AG04450 (cell line): ENCODE data around the gene DZIP1L. TPM values are rescaled to one million over a fixed set of nuclear protein-coding genes. Genes with fewer than 3 reads are reported as not detected.

Experiments
- CTCF ChIA-PET: fragments of 300-600, 350-600 bp; formaldehyde crosslinking; extraction: SDS; loops from one replicate; lab custom pipeline; 2022; ENCODE audit warnings: antibody characterized with exemption, inconsistent platforms; lab: Charles Lee
- POLR2A ChIA-PET: fragments of 350-600 bp; formaldehyde crosslinking; extraction: SDS; loops from one replicate; lab custom pipeline; 2021; ENCODE audit warnings: antibody characterized with exemption, inconsistent platforms; lab: Yijun Ruan, JAX
- DNase-seq: peaks from one replicate; pipeline ENCODE4 v3.0.0-alpha.2; 2011; ENCODE audit warnings: low read depth, low spot score
- H3K27ac ChIP-seq: one replicate; pipeline ENCODE4 v1.5.1; 2012; ENCODE audit warnings: low read depth, low read length, control low read depth
- H3K27me3 ChIP-seq: one replicate; pipeline ENCODE4 v1.6.0; 2012; ENCODE audit warnings: low read length; ENCODE audit not compliant: control insufficient read depth, insufficient read depth
- H3K4me3 ChIP-seq: 2 replicates; pipeline ENCODE4 v1.5.1; 2011; ENCODE audit warnings: mild to moderate bottlenecking, low read depth, low read length, control low read depth
- H3K9me3 ChIP-seq: 2 replicates; pipeline ENCODE4 v1.5.1; 2012; ENCODE audit warnings: low read length; ENCODE audit not compliant: control insufficient read depth, insufficient read depth
- CTCF ChIP-seq: IDR thresholded peaks from 2 replicates; pipeline ENCODE4 v1.5.1; 2011; ENCODE audit warnings: low read depth, low read length, control low read depth, inconsistent platforms
- polyA plus RNA-seq: library from polyadenylated mRNA; depleted of rRNA; stranded (reverse); fragments of >200 nt; gene quantifications from 2 replicates; pipeline ENCODE4 v1.2.3, GENCODE V29; 2011

The DZIP1L gene
- polyA plus RNA-seq, 1 experiment, result 5.7 TPM

DNA sequence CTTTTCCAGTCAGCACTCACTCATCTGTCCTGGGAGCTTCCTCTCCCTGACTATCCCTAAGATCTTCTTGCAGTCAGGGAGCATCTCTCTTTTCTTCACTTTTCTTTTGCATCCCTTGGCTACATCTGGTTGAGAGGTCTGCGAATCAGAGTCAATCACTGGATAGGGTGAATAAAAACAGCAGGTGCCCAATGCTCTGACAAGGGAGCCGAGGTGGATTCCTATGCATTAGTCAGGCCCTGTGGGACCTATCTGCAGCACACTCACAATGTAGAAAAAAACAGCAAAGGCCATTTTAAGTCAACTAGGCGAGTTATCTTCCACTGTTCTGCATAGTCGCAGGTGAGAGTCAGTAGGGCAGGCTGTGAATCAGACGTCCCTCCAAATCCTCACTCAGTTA lies 35.5 kb downstream of the DZIP1L start:
- ChIA-PET CTCF (interaction anchor here (1.4 to 2.9 kb wide), 3 partner anchors 11 to 39 kb away, joined by 6 to 19 read pairs (median 8); no protein-coding TSS in a partner anchor), POLR2A (no interaction called here)
- no peak for DNase-seq
- no peaks in the 10 kb centered on the region for H3K9me3 ChIP-seq
- TF ChIP-seq CTCF, result no peak
- H3K27ac ChIP-seq, result no peak overlapping the region
- H3K27me3 ChIP-seq, result no peaks in the 10 kb centered on the region
- no peak overlapping the region for H3K4me3 ChIP-seq

DNA sequence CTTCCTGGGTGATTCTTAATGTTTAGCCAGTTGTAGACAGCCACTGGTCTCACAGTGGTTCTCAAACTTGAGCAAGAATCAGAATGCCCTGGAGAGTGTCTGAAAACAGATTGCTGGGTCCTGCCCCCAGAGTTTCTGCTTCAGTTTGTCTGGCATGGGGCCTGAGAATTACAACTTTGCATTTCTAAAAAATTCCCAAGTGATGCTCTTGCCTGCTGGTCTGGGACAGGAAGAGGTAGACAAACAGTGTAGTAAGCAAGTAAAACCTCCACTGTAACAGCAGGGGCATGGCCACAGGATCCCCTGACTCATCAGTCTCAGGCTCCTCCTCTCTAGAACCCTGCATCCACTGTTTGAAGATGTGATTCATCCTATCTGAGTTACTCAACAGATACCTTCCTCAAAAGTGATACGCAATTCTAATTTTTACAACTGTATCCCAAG lies 36.5 kb downstream of the DZIP1L start:
- peak; percentile 91 for DNase-seq
- no peaks in the 10 kb centered on the region for H3K27me3 ChIP-seq
- H3K9me3 ChIP-seq, result no peaks in the 10 kb centered on the region
- POLR2A ChIA-PET, result no interaction called here
- TF ChIP-seq CTCF, result no peak
- CTCF ChIA-PET, result interaction anchor here (1.4 to 2.9 kb wide), 3 partner anchors 10 to 40 kb away, joined by 6 to 19 read pairs (median 8); no protein-coding TSS in a partner anchor
- H3K4me3 ChIP-seq, result no peak overlapping the region
- H3K27ac ChIP-seq, result peak overlapping the region; percentile 54

DNA sequence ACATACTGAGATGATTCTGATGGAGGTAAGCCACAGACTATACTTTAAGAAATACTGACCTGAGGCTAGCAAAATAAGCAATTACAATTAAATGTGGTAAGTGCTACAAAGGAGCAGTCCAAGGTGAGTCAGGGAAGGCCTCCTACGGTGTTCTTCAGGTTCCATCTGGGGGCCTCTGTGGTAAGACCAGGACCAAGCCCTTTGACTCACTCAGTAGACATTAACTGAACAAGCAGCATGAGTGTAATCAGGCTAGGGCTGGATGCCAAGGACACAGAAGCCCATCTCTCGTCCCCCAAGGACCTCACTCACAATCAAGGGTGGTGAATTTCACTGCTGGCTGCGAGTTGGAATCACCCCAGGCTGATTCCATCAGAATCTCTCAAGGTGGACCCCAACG lies 37.3 kb downstream of the DZIP1L start:
- Histone ChIP-seq H3K27me3 (no peaks in the 10 kb centered on the region), H3K4me3 (no peak overlapping the region), H3K27ac (no peak overlapping the region), H3K9me3 (no peaks in the 10 kb centered on the region)
- TF ChIP-seq CTCF, result no peak
- CTCF ChIA-PET, result interaction anchor here (2.9 kb wide), 1 partner anchor 41 kb away, joined by 19 read pairs; no protein-coding TSS in a partner anchor
- DNase-seq, result no peak
- POLR2A ChIA-PET, result no interaction called here

- Histone ChIP-seq H3K27ac (no peak overlapping the region), H3K9me3 (no peaks in the 10 kb centered on the region), H3K4me3 (no peak overlapping the region), H3K27me3 (no peaks in the 10 kb centered on the region)
- no peak for DNase-seq
- CTCF ChIA-PET, result interaction anchor here (4.0 kb wide), 1 partner anchor 46 kb away, joined by 34 read pairs; no protein-coding TSS in a partner anchor
- no peak for TF ChIP-seq CTCF
- POLR2A ChIA-PET, result no interaction called here
These were observed 42.6 kb downstream of the DZIP1L start for GRCh38 chr3:138072796-138073195.

- ChIA-PET CTCF (interaction anchor here (0.8 to 7.7 kb wide), 12 partner anchors 10 to 118 kb away, joined by 3 to 202 read pairs (median 6); partner anchors contain the start of genes ARMC8, DBR1 and DZIP1L), POLR2A (no interaction called here)
- no peak overlapping the region for H3K27ac ChIP-seq
- H3K9me3 ChIP-seq, result no peaks in the 10 kb centered on the region
- DNase-seq, result no peak
- no peaks in the 10 kb centered on the region for H3K27me3 ChIP-seq
- TF ChIP-seq CTCF, result no peak
- H3K4me3 ChIP-seq, result no peak overlapping the region
These were observed 45.4 kb downstream of the DZIP1L start for GRCh38 chr3:138070006-138070405.
